ENCODE results near the gene MPPED1. TPM values are rescaled to one million over a fixed set of nuclear protein-coding genes. Genes with fewer than 3 reads are reported as not detected.

Gene MPPED1
- total RNA-seq, 2 donors from 2014 or later, result not detected

- Mint-ChIP-seq H3K36me3 (ENCODE audit: low read depth) (no peaks in the 10 kb centered on the region), H3K4me3 (no peak overlapping the region), H3K27ac (no peak overlapping the region), H3K4me1 (no peaks in the 10 kb centered on the region), H3K27me3 (peaks cover 23% of the 10 kb centered on the region), H3K9me3 (no peaks in the 10 kb centered on the region)
- ATAC-seq (replicated peaks), result no peak
Observed at GRCh38 chr22:43438666-43439347, 27.0 kb downstream of the MPPED1 start.

DNA sequence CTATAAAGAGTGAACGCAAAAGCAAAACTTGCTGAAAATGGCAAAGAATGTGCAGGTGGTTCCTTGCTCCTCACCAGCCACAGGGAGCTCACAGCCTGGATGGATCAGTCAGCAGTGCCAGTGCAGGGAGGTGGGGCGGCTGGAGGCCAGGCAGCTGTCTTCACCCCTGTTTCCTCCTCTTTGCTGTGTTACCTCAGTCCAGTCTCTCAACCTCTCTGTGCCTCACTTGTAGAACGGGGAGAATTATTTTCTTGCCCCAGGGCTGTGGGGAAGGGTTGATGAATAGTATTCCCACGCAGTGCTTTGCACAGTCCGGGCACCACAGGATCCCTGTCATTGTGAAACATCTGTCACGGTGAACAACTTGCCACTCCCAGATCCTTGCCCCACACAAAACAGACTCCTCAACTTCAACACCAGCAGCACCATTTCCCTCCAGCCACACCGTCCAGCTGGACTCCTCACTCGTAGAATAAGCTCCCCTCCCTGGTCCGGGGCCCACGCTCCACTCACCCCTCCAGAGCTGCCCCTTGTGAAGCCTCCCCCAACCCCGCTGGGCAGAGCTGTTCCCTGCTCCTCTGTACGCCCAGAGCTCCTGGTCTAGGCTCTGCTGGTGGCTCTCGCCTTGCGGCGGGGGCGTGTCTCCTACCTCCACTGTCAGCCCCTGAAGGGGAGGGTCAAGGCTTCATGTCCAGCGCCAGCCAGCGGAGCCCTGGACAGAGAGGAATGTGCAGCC, 27.7 kb downstream of the MPPED1 start:
- H3K4me3 Mint-ChIP-seq, result no peak overlapping the region
- no peak for ATAC-seq (replicated peaks)
- no peaks in the 10 kb centered on the region for H3K36me3 Mint-ChIP-seq (ENCODE audit: low read depth)
- H3K27ac Mint-ChIP-seq, result no peak overlapping the region
- peaks cover 23% of the 10 kb centered on the region for H3K27me3 Mint-ChIP-seq
- no peaks in the 10 kb centered on the region for H3K4me1 Mint-ChIP-seq
- H3K9me3 Mint-ChIP-seq, result no peaks in the 10 kb centered on the region

DNA sequence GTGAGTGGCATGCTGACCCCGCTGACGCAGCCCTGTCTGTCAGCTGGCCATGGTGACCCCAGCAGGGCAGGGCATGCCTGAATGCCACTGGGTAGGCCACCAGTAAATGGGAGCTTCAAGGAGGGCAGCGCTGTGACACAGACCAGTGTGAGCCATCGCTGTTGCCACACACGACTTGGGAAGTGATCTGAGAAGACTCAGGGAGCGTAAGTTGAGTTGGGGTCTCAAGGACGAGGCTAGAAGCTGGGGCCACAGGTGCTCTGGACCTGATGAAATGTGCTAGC, 28.2 kb downstream of the MPPED1 start:
- Mint-ChIP-seq H3K9me3 (no peaks in the 10 kb centered on the region), H3K4me1 (no peaks in the 10 kb centered on the region), H3K36me3 (ENCODE audit: low read depth) (no peaks in the 10 kb centered on the region), H3K27ac (no peak overlapping the region), H3K4me3 (no peak overlapping the region), H3K27me3 (peaks cover 23% of the 10 kb centered on the region)
- no peak for ATAC-seq (replicated peaks)

- peaks cover 23% of the 10 kb centered on the region for H3K27me3 Mint-ChIP-seq
- no peak overlapping the region for H3K4me3 Mint-ChIP-seq
- no peaks in the 10 kb centered on the region for H3K36me3 Mint-ChIP-seq (ENCODE audit: low read depth)
- ATAC-seq (replicated peaks), result no peak
- no peak overlapping the region for H3K27ac Mint-ChIP-seq
- H3K4me1 Mint-ChIP-seq, result no peaks in the 10 kb centered on the region
- H3K9me3 Mint-ChIP-seq, result no peaks in the 10 kb centered on the region
Observed at GRCh38 chr22:43440556-43440955, 28.7 kb downstream of the MPPED1 start.

DNA sequence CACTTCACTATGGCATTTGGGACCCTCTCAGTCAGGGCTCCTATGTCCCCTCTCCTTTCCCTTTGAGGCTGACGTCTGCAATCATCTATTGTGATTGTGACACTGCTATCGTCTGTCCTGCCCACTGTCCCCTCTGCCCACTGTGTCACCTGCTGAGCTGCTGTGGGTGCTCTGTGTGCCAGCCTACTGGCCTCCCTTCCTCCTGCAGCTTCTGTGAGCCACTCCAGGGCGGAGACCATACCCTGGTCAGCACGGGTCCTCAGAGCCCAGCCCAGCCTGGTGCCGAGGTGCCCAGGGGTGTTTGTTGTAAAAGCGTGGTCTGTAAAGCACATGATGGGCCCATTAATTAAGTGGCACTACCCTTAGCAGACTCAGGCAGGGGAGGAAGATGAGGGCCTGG, 29.4 kb downstream of the MPPED1 start:
- H3K4me3 Mint-ChIP-seq, result no peak overlapping the region
- H3K36me3 Mint-ChIP-seq (ENCODE audit: low read depth), result no peaks in the 10 kb centered on the region
- H3K4me1 Mint-ChIP-seq, result no peaks in the 10 kb centered on the region
- H3K27me3 Mint-ChIP-seq, result peaks cover 23% of the 10 kb centered on the region
- H3K9me3 Mint-ChIP-seq, result no peaks in the 10 kb centered on the region
- no peak overlapping the region for H3K27ac Mint-ChIP-seq
- ATAC-seq (replicated peaks), result no peak

DNA sequence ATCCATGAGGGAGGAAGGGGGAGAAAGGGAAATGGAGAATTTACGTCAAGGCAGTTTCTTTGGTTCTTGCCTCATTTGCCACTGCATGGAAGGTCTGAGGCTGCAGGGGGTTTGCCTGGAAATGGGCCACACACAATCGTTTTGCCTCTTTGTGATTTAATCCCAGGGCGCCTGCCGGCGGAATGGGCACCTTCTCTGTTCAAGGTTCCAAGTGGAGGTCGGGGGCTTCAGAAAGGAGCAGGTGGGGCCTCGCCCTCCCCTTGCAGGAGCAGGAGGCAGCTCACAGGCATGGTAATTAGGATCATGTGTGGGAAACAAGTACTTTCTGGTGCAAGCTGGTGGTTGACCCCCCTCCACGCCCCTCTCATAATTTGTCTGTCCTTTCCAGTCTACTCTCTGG, 29.9 kb downstream of the MPPED1 start:
- Mint-ChIP-seq H3K36me3 (ENCODE audit: low read depth) (no peaks in the 10 kb centered on the region), H3K9me3 (no peaks in the 10 kb centered on the region), H3K27ac (no peak overlapping the region), H3K4me1 (no peaks in the 10 kb centered on the region), H3K27me3 (peaks cover 23% of the 10 kb centered on the region), H3K4me3 (no peak overlapping the region)
- no peak for ATAC-seq (replicated peaks)

DNA sequence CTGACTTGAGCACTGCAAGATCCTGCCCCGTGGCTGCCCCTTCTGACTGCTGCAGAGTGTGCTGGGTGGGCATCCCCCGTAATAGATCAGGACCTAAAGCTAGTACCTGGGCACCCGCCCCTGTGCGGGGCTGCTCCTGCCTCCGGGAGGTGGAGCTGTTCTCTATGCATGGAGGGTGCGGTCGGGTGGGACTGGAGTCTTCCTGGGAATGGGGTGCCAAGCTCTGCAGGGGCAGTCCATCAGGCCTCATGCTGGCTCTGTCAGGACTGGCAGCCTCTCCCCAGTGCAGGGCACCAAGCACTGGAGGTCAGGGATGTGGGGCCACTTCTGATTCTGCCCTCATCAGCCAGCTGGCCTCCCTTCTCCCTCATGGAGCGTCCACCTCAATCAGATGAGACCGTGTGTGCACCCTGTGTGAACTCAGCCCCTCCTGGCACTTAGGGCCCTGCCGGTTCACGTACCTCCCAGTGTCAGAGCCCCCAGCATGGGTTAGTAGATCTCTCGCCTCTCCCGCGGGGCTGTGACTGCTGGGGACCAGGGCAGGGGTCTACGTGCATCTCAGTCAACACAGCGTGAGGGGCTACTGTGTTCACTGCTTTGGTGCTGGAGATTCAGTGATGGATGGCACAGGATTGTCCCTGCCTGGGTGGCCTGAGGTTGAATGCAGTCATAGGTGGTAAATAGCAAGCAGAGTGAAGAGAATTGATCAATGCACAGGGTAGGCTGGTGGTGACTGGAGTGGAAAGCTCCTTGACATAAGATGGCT, 30.8 kb downstream of the MPPED1 start:
- H3K9me3 Mint-ChIP-seq, result no peaks in the 10 kb centered on the region
- no peaks in the 10 kb centered on the region for H3K36me3 Mint-ChIP-seq (ENCODE audit: low read depth)
- no peaks in the 10 kb centered on the region for H3K4me1 Mint-ChIP-seq
- peaks cover 23% of the 10 kb centered on the region for H3K27me3 Mint-ChIP-seq
- no peak for ATAC-seq (replicated peaks)
- H3K27ac Mint-ChIP-seq, result no peak overlapping the region
- H3K4me3 Mint-ChIP-seq, result no peak overlapping the region

DNA sequence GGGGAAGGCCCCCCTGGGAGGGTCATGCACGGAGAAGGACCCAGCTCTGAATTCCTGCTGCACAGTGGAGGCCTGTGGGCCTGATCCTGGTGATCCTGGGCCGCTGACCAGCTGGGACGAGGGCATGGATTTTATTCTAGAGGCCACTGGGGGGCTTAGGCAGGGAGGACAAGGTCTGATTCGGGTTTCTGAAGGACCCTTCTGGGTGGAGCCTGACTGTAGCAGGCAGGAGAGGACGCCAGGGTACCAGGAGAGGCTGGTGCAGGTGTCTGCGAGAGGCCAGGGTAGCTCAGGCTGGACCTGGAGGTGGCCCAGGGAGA, 31.3 kb downstream of the MPPED1 start:
- no peaks in the 10 kb centered on the region for H3K4me1 Mint-ChIP-seq
- H3K9me3 Mint-ChIP-seq, result no peaks in the 10 kb centered on the region
- no peaks in the 10 kb centered on the region for H3K36me3 Mint-ChIP-seq (ENCODE audit: low read depth)
- no peak overlapping the region for H3K27ac Mint-ChIP-seq
- H3K27me3 Mint-ChIP-seq, result peaks cover 23% of the 10 kb centered on the region
- no peak overlapping the region for H3K4me3 Mint-ChIP-seq
- no peak for ATAC-seq (replicated peaks)

DNA sequence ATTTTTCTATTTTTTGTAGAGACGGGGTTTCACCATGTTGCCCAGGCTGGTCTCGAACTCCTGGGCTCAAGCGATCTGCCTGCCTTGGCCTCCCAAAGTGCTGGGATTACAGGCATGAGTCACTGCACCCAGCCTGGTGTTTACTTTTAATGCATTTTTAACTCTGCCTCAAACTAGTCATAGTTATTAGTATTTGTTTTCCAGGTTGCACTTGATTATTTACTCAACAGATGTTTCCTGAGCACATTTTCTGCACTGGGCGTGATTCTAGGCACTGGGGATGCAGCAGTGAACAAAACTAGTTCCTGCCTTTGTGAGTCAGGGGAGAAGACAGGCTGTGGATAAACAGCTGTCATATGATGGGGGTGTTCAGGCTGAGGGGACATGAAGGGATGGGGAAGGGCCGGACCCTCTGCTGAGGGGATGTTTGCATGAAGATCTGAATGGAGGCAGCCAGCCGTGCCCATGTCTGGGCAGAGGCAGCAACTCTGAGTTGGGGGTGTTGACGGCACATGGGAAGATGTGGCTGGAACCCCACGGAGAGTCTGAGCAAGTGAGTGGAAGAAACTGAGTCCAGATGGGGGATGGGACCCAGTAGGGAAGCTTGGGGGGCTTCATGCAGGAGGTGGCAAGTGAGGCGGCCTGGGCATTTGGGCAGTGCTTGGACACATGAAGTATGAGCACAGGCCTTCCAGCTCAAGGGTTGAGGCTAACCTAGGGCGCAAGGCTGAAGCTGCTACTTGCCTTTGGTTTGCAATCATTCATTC, 34.4 kb downstream of the MPPED1 start:
- no peaks in the 10 kb centered on the region for H3K36me3 Mint-ChIP-seq (ENCODE audit: low read depth)
- peaks cover 13% of the 10 kb centered on the region for H3K27me3 Mint-ChIP-seq
- H3K9me3 Mint-ChIP-seq, result no peaks in the 10 kb centered on the region
- H3K4me3 Mint-ChIP-seq, result no peak overlapping the region
- no peaks in the 10 kb centered on the region for H3K4me1 Mint-ChIP-seq
- no peak overlapping the region for H3K27ac Mint-ChIP-seq
- no peak for ATAC-seq (replicated peaks)

- H3K36me3 Mint-ChIP-seq (ENCODE audit: low read depth), result no peaks in the 10 kb centered on the region
- H3K4me3 Mint-ChIP-seq, result no peak overlapping the region
- no peaks in the 10 kb centered on the region for H3K4me1 Mint-ChIP-seq
- H3K27ac Mint-ChIP-seq, result no peak overlapping the region
- H3K27me3 Mint-ChIP-seq, result peaks cover 12% of the 10 kb centered on the region
- no peaks in the 10 kb centered on the region for H3K9me3 Mint-ChIP-seq
- ATAC-seq (replicated peaks), result no peak
Observed at GRCh38 chr22:43446916-43447315, 35.1 kb downstream of the MPPED1 start.

- Mint-ChIP-seq H3K27ac (no peak overlapping the region), H3K4me1 (no peaks in the 10 kb centered on the region), H3K4me3 (no peak overlapping the region), H3K9me3 (no peaks in the 10 kb centered on the region), H3K27me3 (peaks cover 12% of the 10 kb centered on the region), H3K36me3 (ENCODE audit: low read depth) (no peaks in the 10 kb centered on the region)
- no peak for ATAC-seq (replicated peaks)
Observed at GRCh38 chr22:43447380-43447779, 35.6 kb downstream of the MPPED1 start.

DNA sequence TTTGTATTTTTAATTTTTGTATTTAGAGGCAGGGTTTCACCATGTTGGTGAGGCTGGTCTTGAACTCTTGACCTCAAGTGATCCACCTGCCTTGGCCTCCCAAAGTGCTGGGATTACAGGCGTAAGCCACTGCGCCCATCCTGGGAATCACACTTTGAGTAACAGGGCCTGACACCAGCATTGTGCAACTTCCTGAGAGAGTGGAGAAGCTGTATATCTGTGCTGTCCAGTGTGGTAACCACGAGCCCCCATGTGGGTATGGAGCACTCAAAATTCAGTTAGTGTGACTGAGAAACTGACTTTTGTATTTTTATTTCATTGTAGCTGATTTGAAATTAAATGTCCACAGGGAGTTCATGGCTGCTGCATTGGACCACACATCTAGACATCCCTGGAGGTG, 36.2 kb downstream of the MPPED1 start:
- Mint-ChIP-seq H3K9me3 (no peaks in the 10 kb centered on the region), H3K36me3 (ENCODE audit: low read depth) (no peaks in the 10 kb centered on the region), H3K4me3 (no peak overlapping the region), H3K27me3 (peaks cover 8% of the 10 kb centered on the region), H3K27ac (no peak overlapping the region), H3K4me1 (no peaks in the 10 kb centered on the region)
- no peak for ATAC-seq (replicated peaks)

GRCh38 chr22:43449205-43449830, 37.5 kb downstream of the MPPED1 start:
- H3K36me3 Mint-ChIP-seq (ENCODE audit: low read depth), result no peaks in the 10 kb centered on the region
- no peak overlapping the region for H3K4me3 Mint-ChIP-seq
- no peak for ATAC-seq (replicated peaks)
- no peaks in the 10 kb centered on the region for H3K4me1 Mint-ChIP-seq
- no peak overlapping the region for H3K27ac Mint-ChIP-seq
- H3K9me3 Mint-ChIP-seq, result no peaks in the 10 kb centered on the region
- peaks cover 6% of the 10 kb centered on the region for H3K27me3 Mint-ChIP-seq

GRCh38 chr22:43449831-43450225, 38.0 kb downstream of the MPPED1 start:
- H3K27me3 Mint-ChIP-seq, result peaks cover 6% of the 10 kb centered on the region
- H3K4me1 Mint-ChIP-seq, result no peaks in the 10 kb centered on the region
- no peaks in the 10 kb centered on the region for H3K36me3 Mint-ChIP-seq (ENCODE audit: low read depth)
- ATAC-seq (replicated peaks), result no peak
- H3K4me3 Mint-ChIP-seq, result no peak overlapping the region
- H3K9me3 Mint-ChIP-seq, result no peaks in the 10 kb centered on the region
- H3K27ac Mint-ChIP-seq, result no peak overlapping the region
